Measurements from ENCODE around the gene UNC50.

UNC50 gene

GRCh38 chr2:98569915-98570314 lies 38.5 kb upstream of the UNC50 start:
- no peak for FAIRE-seq
- no peak for TF ChIP-seq POLR2A (IDR thresholded peaks at IDR 0.05; ENCODE audit: low read depth, low read length)
- DNase-seq (ENCODE audit: insufficient read length, low spot score): no peak

- no peak for TF ChIP-seq POLR2A (IDR thresholded peaks at IDR 0.05; ENCODE audit: low read depth, low read length)
- DNase-seq (ENCODE audit: insufficient read length, low spot score): no peak
- no peak for FAIRE-seq
Measured at GRCh38 chr2:98570356-98570755, 38.0 kb upstream of the UNC50 start.

- TF ChIP-seq POLR2A (IDR thresholded peaks at IDR 0.05; ENCODE audit: low read depth, low read length): no peak
- DNase-seq (ENCODE audit: insufficient read length, low spot score) (no peak), FAIRE-seq (no peak)
Measured at GRCh38 chr2:98571121-98571701, 37.2 kb upstream of the UNC50 start.

- no peak for DNase-seq (ENCODE audit: insufficient read length, low spot score)
- no peak for FAIRE-seq
- TF ChIP-seq POLR2A (IDR thresholded peaks at IDR 0.05; ENCODE audit: low read depth, low read length): no peak
Measured at GRCh38 chr2:98571796-98572195, 36.6 kb upstream of the UNC50 start.

GRCh38 chr2:98572211-98572610 lies 36.2 kb upstream of the UNC50 start:
- DNase-seq (ENCODE audit: insufficient read length, low spot score) (no peak), FAIRE-seq (no peak)
- no peak for TF ChIP-seq POLR2A (IDR thresholded peaks at IDR 0.05; ENCODE audit: low read depth, low read length)

GRCh38 chr2:98572676-98573075 lies 35.7 kb upstream of the UNC50 start:
- FAIRE-seq: no peak
- no peak for DNase-seq (ENCODE audit: insufficient read length, low spot score)
- TF ChIP-seq POLR2A (IDR thresholded peaks at IDR 0.05; ENCODE audit: low read depth, low read length): no peak

GRCh38 chr2:98573426-98573825 lies 35.0 kb upstream of the UNC50 start:
- DNase-seq (ENCODE audit: insufficient read length, low spot score) (no peak), FAIRE-seq (no peak)
- TF ChIP-seq POLR2A (IDR thresholded peaks at IDR 0.05; ENCODE audit: low read depth, low read length): no peak

- FAIRE-seq (no peak), DNase-seq (ENCODE audit: insufficient read length, low spot score) (no peak)
- TF ChIP-seq POLR2A (IDR thresholded peaks at IDR 0.05; ENCODE audit: low read depth, low read length): no peak
Measured at GRCh38 chr2:98576666-98577312, 31.6 kb upstream of the UNC50 start.

GRCh38 chr2:98577313-98577712 lies 31.1 kb upstream of the UNC50 start:
- DNase-seq (ENCODE audit: insufficient read length, low spot score) (no peak), FAIRE-seq (no peak)
- TF ChIP-seq POLR2A (IDR thresholded peaks at IDR 0.05; ENCODE audit: low read depth, low read length): no peak

- no peak for TF ChIP-seq POLR2A (IDR thresholded peaks at IDR 0.05; ENCODE audit: low read depth, low read length)
- DNase-seq (ENCODE audit: insufficient read length, low spot score) (no peak), FAIRE-seq (no peak)
Measured at GRCh38 chr2:98578231-98578630, 30.2 kb upstream of the UNC50 start.

- DNase-seq (ENCODE audit: insufficient read length, low spot score): no peak
- no peak for TF ChIP-seq POLR2A (IDR thresholded peaks at IDR 0.05; ENCODE audit: low read depth, low read length)
- no peak for FAIRE-seq
Measured at GRCh38 chr2:98579926-98580325, 28.5 kb upstream of the UNC50 start.

- no peak for TF ChIP-seq POLR2A (IDR thresholded peaks at IDR 0.05; ENCODE audit: low read depth, low read length)
- FAIRE-seq: no peak
Measured at GRCh38 chr2:98580656-98581284, 27.6 kb upstream of the UNC50 start.

GRCh38 chr2:98582523-98582922 lies 25.9 kb upstream of the UNC50 start:
- no peak for FAIRE-seq
- no peak for TF ChIP-seq POLR2A (IDR thresholded peaks at IDR 0.05; ENCODE audit: low read depth, low read length)
- no peak for DNase-seq (ENCODE audit: insufficient read length, low spot score)

More at GRCh38 chr2:98580656-98581284, 27.6 kb upstream of the UNC50 start:
- DNase-seq (ENCODE audit: insufficient read length, low spot score): no peak

- FAIRE-seq: no peak
- TF ChIP-seq POLR2A (IDR thresholded peaks at IDR 0.05; ENCODE audit: low read depth, low read length): no peak
- no peak for DNase-seq (ENCODE audit: insufficient read length, low spot score)
Measured at GRCh38 chr2:98583276-98583675, 25.1 kb upstream of the UNC50 start.

All from H54 (cell line).